GM12801 (cell line): Measurements from ENCODE around the gene RBMS3.

Experiments used
- CTCF ChIP-seq: IDR thresholded peaks from one replicate; pipeline ENCODE4 v1.5.1; 2011; ENCODE audit warnings: control low read depth; ENCODE audit not compliant: insufficient read length; ENCODE audit errors: extremely low read depth

Gene RBMS3

GRCh38 chr3:29802057-29802456, 521.2 kb downstream of the RBMS3 start:
- TF ChIP-seq CTCF, result no peak

DNA sequence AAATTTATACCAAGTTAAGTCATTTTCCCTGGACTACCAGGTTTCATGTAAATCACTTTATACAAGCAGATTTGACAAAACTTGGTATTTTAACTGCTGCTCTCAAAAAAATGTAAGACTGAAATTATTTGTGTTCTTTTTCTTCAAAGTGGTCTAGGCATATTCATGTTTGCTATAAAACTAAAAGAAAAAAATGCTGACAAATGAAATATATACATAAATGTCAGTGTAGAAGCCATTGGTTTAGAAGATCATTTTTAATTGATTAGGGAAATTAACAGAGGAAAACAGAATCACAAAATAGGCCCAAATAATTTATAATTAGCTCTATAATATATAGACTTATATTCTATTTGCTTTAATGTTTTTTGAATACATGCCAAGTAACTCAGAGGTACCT, 523.2 kb downstream of the RBMS3 start:
- TF ChIP-seq CTCF, result no peak

DNA sequence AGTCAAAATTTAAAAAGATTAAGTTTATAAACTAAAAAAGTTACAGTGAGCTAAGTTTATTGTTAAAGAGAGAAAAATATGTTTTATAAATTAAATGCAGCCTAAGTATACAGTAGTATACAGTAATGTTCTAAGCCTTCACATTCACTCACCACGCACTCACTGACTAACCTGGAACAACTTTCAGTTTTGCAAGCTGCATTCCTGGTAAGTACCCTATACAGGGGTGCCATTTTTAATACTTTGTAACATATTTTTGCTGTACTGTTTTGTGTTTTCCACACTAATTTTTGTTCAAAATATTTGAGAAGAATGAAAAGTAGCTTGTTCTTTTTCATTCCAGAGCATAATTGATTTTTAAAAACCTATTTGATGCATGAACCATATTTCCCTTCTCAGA, 524.9 kb downstream of the RBMS3 start:
- no peak for TF ChIP-seq CTCF

DNA sequence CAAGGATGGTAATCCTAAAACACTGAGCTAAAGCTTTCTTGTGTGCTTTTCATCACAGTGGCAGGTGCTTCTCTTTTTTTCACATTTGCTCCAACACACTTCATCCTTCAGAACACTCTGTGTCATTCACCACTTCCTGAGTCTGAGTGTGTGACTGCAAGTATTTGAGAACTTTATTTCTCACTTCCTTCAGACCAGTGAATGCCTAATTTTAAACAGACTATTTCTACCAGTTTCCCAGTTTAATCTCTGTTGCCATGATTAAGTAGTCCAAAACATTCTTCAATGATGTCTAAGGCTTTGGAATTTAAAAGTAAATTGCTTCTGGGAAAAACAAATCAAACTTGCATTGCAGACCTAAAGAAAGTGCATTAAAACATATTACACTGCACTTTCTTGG, 541.2 kb downstream of the RBMS3 start:
- TF ChIP-seq CTCF, result no peak

DNA sequence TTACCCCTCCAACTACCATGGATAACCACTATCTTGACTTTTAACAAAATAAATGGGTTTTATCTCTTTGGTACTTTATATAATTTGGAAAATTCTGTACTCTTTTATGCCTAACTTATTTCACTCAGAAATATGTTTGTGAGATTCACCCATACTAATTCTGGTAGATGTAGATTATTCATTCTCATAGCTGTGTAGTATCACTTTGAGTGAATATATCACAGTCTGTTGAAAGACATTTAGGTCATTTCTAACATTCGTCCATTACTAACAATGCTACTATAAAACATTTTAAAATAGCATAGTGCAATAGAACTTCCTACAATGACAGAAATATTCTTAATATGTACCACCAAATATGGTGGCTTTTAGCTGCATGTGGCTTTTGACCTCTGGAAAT, 542.4 kb downstream of the RBMS3 start:
- TF ChIP-seq CTCF, result no peak

- no peak for TF ChIP-seq CTCF
These were observed 545.8 kb downstream of the RBMS3 start for GRCh38 chr3:29826712-29827111.

DNA sequence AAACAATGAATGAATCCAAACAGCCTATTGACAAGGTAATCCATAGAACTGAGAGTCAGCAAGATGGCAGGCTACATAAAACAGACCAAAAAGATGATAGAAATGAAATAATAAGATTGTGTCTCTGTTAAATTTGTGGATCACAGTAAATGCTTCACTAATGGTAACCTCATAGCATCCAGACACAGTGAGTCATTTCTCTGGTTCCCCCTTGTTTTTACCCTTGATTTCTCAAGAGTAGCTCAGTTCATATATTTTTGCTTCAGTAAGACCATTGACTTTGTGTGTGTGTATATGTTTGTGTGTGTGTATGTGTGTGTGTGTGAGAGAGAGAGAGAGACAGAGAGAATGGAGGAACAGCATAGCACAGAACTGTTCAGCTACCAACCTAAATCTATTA, 546.9 kb downstream of the RBMS3 start:
- no peak for TF ChIP-seq CTCF

DNA sequence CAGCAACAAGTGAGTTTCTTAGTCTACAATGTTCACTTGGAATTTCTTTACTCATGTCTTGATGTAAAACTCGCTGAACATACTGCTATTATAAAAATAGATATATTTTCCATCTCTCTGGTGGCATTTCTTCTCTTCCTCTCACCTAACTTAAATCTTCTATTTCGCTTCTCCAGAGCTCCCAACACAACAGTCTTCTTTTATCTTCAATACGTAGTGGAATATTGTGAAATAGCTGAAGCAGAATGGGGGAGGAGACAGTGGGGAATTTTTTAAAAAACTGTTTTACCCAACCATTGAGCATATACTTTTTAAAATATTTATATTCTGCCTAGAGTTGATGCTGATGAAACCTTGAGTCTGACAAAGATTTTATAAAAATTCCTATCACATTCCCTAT, 548.5 kb downstream of the RBMS3 start:
- no peak for TF ChIP-seq CTCF
